GM23338 (cell line): ENCODE measurements around the gene MORC3. TPM values are rescaled to one million over a fixed set of nuclear protein-coding genes. Genes with fewer than 3 reads are reported as not detected.

ENCODE experiments used
- ATAC-seq: fragments of 200-7000 bp; cut with Tn5 transposase; 3 replicates; pipeline ENCODE4 v1.9.1; 2020
- DNase-seq: peaks from one replicate; pipeline ENCODE4 v3.0.0-alpha.2; 2015; ENCODE audit warnings: low spot score
- H2AFZ ChIP-seq: fragments of 200-600 bp; sonication (generic); 2 replicates; pipeline ENCODE4 v1.8.0; 2016; ENCODE audit warnings: antibody characterized with exemption, mild to moderate bottlenecking, moderate library complexity
- H3F3A ChIP-seq: fragments of 200-600 bp; sonication (generic); replicated peaks from 2 replicates; pipeline ENCODE4 v1.8.0; 2017; ENCODE audit warnings: antibody characterized with exemption, mixed run types, low read depth
- H3K27ac ChIP-seq: fragments of 200-600 bp; sonication (generic); 2 replicates; pipeline ENCODE4 v1.6.1; 2016; ENCODE audit warnings: low read depth
- H3K27me3 ChIP-seq: fragments of 200-600 bp; sonication (generic); 2 replicates; pipeline ENCODE4 v1.8.0; 2016; ENCODE audit warnings: mild to moderate bottlenecking, mixed run types, moderate library complexity; ENCODE audit not compliant: insufficient read depth
- H3K36me3 ChIP-seq: fragments of 200-600 bp; sonication (generic); 2 replicates; pipeline ENCODE4 v1.8.0; 2016; ENCODE audit warnings: mild to moderate bottlenecking; ENCODE audit not compliant: insufficient read depth
- H3K4me1 ChIP-seq: fragments of 200-600 bp; sonication (generic); 2 replicates; pipeline ENCODE4 v1.8.0; 2016; ENCODE audit warnings: mild to moderate bottlenecking, moderate library complexity; ENCODE audit not compliant: insufficient read depth
- H3K4me2 ChIP-seq: fragments of 200-600 bp; sonication (generic); 2 replicates; pipeline ENCODE4 v1.7.1; 2017; ENCODE audit warnings: mixed run types
- H3K4me3 ChIP-seq: fragments of 200-600 bp; sonication (generic); 2 replicates; pipeline ENCODE4 v1.6.1; 2016; ENCODE audit warnings: mixed run types
- H3K79me2 ChIP-seq: fragments of 200-600 bp; sonication (generic); replicated peaks from 2 replicates; pipeline ENCODE4 v1.8.0; 2017; ENCODE audit warnings: mild to moderate bottlenecking; ENCODE audit not compliant: insufficient read depth
- H3K9me2 ChIP-seq: fragments of 200-600 bp; sonication (generic); 2 replicates; pipeline ENCODE4 v1.8.0; 2017; ENCODE audit not compliant: insufficient read depth
- H4K20me1 ChIP-seq: fragments of 200-600 bp; sonication (generic); replicated peaks from 2 replicates; pipeline ENCODE4 v1.8.0; 2017; ENCODE audit warnings: mild to moderate bottlenecking; ENCODE audit not compliant: insufficient read depth
- H3K27ac Mint-ChIP-seq: 2 replicates; pipeline ENCODE4 v1.8.0; 2020; ENCODE audit warnings: inconsistent platforms, mild to moderate bottlenecking, moderate library complexity, mixed read lengths
- H3K27me3 Mint-ChIP-seq: 3 replicates; pipeline ENCODE4 v1.8.0; 2022; ENCODE audit warnings: low read depth, mild to moderate bottlenecking, moderate library complexity, mixed read lengths, inconsistent platforms; ENCODE audit not compliant: insufficient read depth, poor library complexity
- H3K36me3 Mint-ChIP-seq: 3 replicates; pipeline ENCODE4 v1.8.0; 2021; ENCODE audit warnings: low read depth, mild to moderate bottlenecking, inconsistent platforms, moderate library complexity, mixed read lengths
- H3K4me1 Mint-ChIP-seq: 3 replicates; pipeline ENCODE4 v1.8.0; 2020; ENCODE audit warnings: mild to moderate bottlenecking, inconsistent platforms, mixed read lengths
- H3K4me3 Mint-ChIP-seq: 3 replicates; pipeline ENCODE4 v1.8.0; 2021; ENCODE audit warnings: moderate library complexity, mild to moderate bottlenecking, inconsistent platforms, mixed read lengths
- H3K9me3 Mint-ChIP-seq: 3 replicates; pipeline ENCODE4 v1.8.0; 2020; ENCODE audit warnings: moderate library complexity, mild to moderate bottlenecking, inconsistent platforms, mixed read lengths
- CREB1 ChIP-seq: fragments of 250-450 bp; sonication (Bioruptor Pico); IDR thresholded peaks from 2 replicates; pipeline ENCODE4 v1.5.0; 2020; ENCODE audit warnings: low read depth, mild to moderate bottlenecking, moderate library complexity
- CTCF ChIP-seq, 2 experiments: fragments of 200-600 bp in 1 of 2; sonication (generic) in 1 of 2; conservative IDR thresholded peaks; 2 replicates each; pipeline versions ENCODE4 v1.5.1 to v1.6.1; 2016 to 2017; ENCODE audit warnings: antibody characterized with exemption in 2 of 2, low read depth in 2 of 2, mild to moderate bottlenecking in 2 of 2, moderate library complexity in 1 of 2
- ETS1 ChIP-seq: IDR thresholded peaks from 2 replicates; pipeline ENCODE4 v1.6.1; 2016; ENCODE audit warnings: antibody characterized with exemption
- EZH2 ChIP-seq: fragments of 200-600 bp; sonication (generic); IDR thresholded peaks from one replicate; pipeline ENCODE4 v1.8.0; 2017; ENCODE audit warnings: antibody characterized with exemption, mild to moderate bottlenecking, low read depth; ENCODE audit not compliant: unreplicated experiment
- EZH2phosphoT487 ChIP-seq: fragments of 200-600 bp; sonication (generic); IDR thresholded peaks from one replicate; pipeline ENCODE4 v1.8.1; 2018; ENCODE audit warnings: antibody characterized with exemption; ENCODE audit not compliant: unreplicated experiment
- JUNB ChIP-seq: IDR thresholded peaks from one replicate; pipeline ENCODE4 v1.6.1; 2016; ENCODE audit warnings: antibody characterized with exemption; ENCODE audit not compliant: unreplicated experiment
- NANOG ChIP-seq: IDR thresholded peaks from 2 replicates; pipeline ENCODE4 v1.6.1; 2016; ENCODE audit warnings: antibody characterized with exemption, borderline replicate concordance
- POLR2AphosphoS5 ChIP-seq: IDR thresholded peaks from 2 replicates; pipeline ENCODE4 v1.6.1; 2016; ENCODE audit warnings: antibody characterized with exemption, low read depth
- REST ChIP-seq: IDR thresholded peaks from one replicate; pipeline ENCODE4 v1.6.1; 2018; ENCODE audit warnings: antibody characterized with exemption; ENCODE audit not compliant: unreplicated experiment
- STAT1 ChIP-seq: IDR thresholded peaks from one replicate; pipeline ENCODE4 v1.6.1; 2016; ENCODE audit warnings: antibody characterized with exemption; ENCODE audit not compliant: unreplicated experiment
- ZNF114 ChIP-seq: fragments of 250-450 bp; sonication (Bioruptor Pico); IDR thresholded peaks from 2 replicates; pipeline ENCODE4 v1.5.0; 2020; ENCODE audit warnings: mild to moderate bottlenecking, moderate library complexity
- ZNF331 ChIP-seq: fragments of 250-450 bp; sonication (Bioruptor Pico); IDR thresholded peaks from 2 replicates; pipeline ENCODE4 v1.5.0; 2020; ENCODE audit warnings: low read depth, mild to moderate bottlenecking, moderate library complexity
- ZNF462 ChIP-seq: fragments of 250-450 bp; sonication (Bioruptor Pico); IDR thresholded peaks from 2 replicates; pipeline ENCODE4 v1.5.0; 2020; ENCODE audit warnings: mild to moderate bottlenecking, moderate library complexity
- polyA plus RNA-seq: library from polyadenylated mRNA; unstranded; fragments of >200 nt; fragmentation: Nextera tagmentation; extraction: Ambion mirVana; gene quantifications from 2 replicates; pipeline ENCODE4 v1.2.1, GENCODE V29; 2016
- total RNA-seq: library from RNA; depleted of rRNA; stranded (reverse); fragments of >200 nt; shearing (Covaris generic); gene quantifications from 2 replicates; pipeline ENCODE4 v1.2.3, GENCODE V29; 2014

MORC3 gene
- total and polyA plus RNA-seq, 2 experiments from 2014 or later, result 11.5 to 25.4 TPM

- TF ChIP-seq ETS1 (no peak), REST (no peak), EZH2 (no peak), POLR2AphosphoS5 (no peak), EZH2phosphoT487 (no peak), ZNF114 (CRISPR knock-in tag) (no peak), JUNB (no peak), ZNF331 (CRISPR knock-in tag) (no peak), CREB1 (CRISPR knock-in tag) (no peak), STAT1 (no peak), ZNF462 (no peak), NANOG (no peak), CTCF (conservative IDR thresholded peaks at IDR 0.05; ENCODE audit: low read depth in 2 of 2) (no peak)
- H3K36me3 ChIP-seq, result peaks cover 40% of the 10 kb centered on the region
- H3F3A ChIP-seq, result no peaks in the 10 kb centered on the region
- Mint-ChIP-seq H3K4me1 (no peaks in the 10 kb centered on the region), H3K9me3 (no peaks in the 10 kb centered on the region), H3K27ac (no peak overlapping the region), H3K27me3 (no peaks in the 10 kb centered on the region), H3K36me3 (peaks cover 58% of the 10 kb centered on the region), H3K4me3 (no peak overlapping the region)
- H3K9me2 ChIP-seq, result no peaks in the 10 kb centered on the region
- no peak overlapping the region for H3K27ac ChIP-seq
- 0 out of 2 replicates have a peak, but pooled peaks cover 9% of the 10 kb centered on the region for H3K79me2 ChIP-seq
- DNase-seq (no peak), ATAC-seq (no peak)
- H3K4me2 ChIP-seq, result no peak overlapping the region
- no peak overlapping the region for H3K4me3 ChIP-seq
- H4K20me1 ChIP-seq, result peaks cover 9% of the 10 kb centered on the region; the same call in 1 of the 2 replicates
- H3K27me3 ChIP-seq, result no peaks in the 10 kb centered on the region
- no peaks in the 10 kb centered on the region for H3K4me1 ChIP-seq
- H2AFZ ChIP-seq, result no peak overlapping the region
Measured at GRCh38 chr21:36359185-36359584, 39.2 kb downstream of the MORC3 start.
